ENCODE data around the gene PPP3CA. TPM values are rescaled to one million over a fixed set of nuclear protein-coding genes. Genes with fewer than 3 reads are reported as not detected.

PPP3CA gene
- total RNA-seq, 1 experiment from 2014 or later, result 129 TPM

GRCh38 chr4:101199507-101200285 lies 147.6 kb downstream of the PPP3CA start:
- Histone ChIP-seq H3K27me3 (replicated peaks; ENCODE audit: insufficient read depth, low read depth, low read length, poor library complexity) (no peaks in the 10 kb centered on the region), H3K4me3 (ENCODE audit: low read depth, low read length, poor library complexity, severe bottlenecking) (no peak overlapping the region), H3K4me1 (ENCODE audit: insufficient read depth, low read length, poor library complexity, severe bottlenecking) (peaks cover 38% of the 10 kb centered on the region), H3K9me3 (ENCODE audit: low read depth, low read length, poor library complexity, severe bottlenecking) (no peaks in the 10 kb centered on the region), H3K27ac (ENCODE audit: low read depth, low read length, poor library complexity, severe bottlenecking) (peak overlapping the region; percentile 20), H3K36me3 (ENCODE audit: insufficient read depth, low read length, poor library complexity, severe bottlenecking) (no peaks in the 10 kb centered on the region)
- no peak for DNase-seq (ENCODE audit: low spot score)
- CTCF ChIA-PET, result no interaction called here
- TF ChIP-seq, protein P1, sequence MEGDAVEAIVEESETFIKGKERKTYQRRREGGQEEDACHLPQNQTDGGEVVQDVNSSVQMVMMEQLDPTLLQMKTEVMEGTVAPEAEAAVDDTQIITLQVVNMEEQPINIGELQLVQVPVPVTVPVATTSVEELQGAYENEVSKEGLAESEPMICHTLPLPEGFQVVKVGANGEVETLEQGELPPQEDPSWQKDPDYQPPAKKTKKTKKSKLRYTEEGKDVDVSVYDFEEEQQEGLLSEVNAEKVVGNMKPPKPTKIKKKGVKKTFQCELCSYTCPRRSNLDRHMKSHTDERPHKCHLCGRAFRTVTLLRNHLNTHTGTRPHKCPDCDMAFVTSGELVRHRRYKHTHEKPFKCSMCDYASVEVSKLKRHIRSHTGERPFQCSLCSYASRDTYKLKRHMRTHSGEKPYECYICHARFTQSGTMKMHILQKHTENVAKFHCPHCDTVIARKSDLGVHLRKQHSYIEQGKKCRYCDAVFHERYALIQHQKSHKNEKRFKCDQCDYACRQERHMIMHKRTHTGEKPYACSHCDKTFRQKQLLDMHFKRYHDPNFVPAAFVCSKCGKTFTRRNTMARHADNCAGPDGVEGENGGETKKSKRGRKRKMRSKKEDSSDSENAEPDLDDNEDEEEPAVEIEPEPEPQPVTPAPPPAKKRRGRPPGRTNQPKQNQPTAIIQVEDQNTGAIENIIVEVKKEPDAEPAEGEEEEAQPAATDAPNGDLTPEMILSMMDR (conservative IDR thresholded peaks at IDR 0.05; ENCODE audit: low read depth, low read length), result no peak
- TF ChIP-seq EZH2 (IDR thresholded peaks at IDR 0.05; ENCODE audit: borderline replicate concordance, low read depth, low read length, poor library complexity, severe bottlenecking), result no peak
- intact Hi-C loops (cut with micrococcal nuclease; ENCODE audit: unreplicated experiment), result no loop called here
- POLR2A ChIA-PET (ENCODE audit: low non-redundant PET), result no interaction called here
- BruUV-seq (replicated peaks), result no TSS peak

DNA sequence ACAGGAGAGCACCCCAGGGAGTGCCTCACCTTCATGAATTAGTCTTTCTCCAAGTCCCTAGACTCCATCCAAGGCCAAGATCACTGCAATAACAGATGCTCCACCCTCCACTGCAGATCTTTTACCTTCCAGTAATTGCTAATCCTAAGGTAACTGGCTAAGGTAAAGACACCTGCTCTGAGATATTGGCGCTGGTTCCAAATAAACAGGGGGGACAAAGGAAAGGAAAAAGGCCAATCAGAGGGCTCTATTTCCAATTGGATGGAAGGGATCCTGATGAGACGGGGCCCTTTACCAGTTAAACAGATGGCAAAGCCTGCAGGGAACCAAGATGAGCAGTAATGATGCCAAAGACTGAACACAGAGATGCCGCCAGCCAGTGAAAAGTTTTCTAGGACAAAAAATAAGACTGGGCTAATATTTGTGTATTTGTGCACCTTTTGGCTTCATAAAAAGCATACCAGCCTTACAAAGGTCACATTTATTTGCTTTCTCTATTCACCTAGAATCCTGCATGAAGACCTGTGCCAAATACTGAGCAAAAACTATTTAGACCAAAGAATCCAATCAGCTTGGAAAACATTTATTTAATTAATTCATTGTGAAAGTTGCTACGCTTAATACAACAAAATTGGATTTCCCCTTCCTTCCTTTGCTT lies 148.5 kb downstream of the PPP3CA start:
- POLR2A ChIA-PET (ENCODE audit: low non-redundant PET), result no interaction called here

DNA sequence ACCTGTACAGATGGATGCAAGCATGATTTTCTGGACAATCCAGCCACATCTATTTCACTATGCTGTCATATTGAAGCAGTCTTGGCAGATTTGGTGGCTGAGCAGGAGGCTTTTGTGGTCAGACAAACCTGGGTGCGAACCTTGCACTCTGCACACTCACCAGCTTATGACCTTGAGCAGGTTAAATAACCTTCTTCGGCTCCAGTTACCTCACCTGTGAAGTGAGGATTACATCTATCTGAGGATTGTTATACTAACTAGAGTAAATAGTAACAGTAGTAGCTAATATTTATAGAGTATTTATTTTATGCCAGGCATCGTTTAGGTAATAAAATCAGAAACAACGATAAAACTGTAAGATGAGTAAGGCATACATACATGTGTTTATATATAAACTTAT lies 150.0 kb downstream of the PPP3CA start:
- no TSS peak for BruUV-seq (replicated peaks)

More for the DNA sequence above, 148.5 kb downstream of the PPP3CA start:
- Histone ChIP-seq H3K36me3 (ENCODE audit: insufficient read depth, low read length, poor library complexity, severe bottlenecking) (no peaks in the 10 kb centered on the region), H3K27me3 (replicated peaks; ENCODE audit: insufficient read depth, low read depth, low read length, poor library complexity) (no peaks in the 10 kb centered on the region), H3K9me3 (ENCODE audit: low read depth, low read length, poor library complexity, severe bottlenecking) (no peaks in the 10 kb centered on the region), H3K4me1 (ENCODE audit: insufficient read depth, low read length, poor library complexity, severe bottlenecking) (peaks cover 38% of the 10 kb centered on the region), H3K4me3 (ENCODE audit: low read depth, low read length, poor library complexity, severe bottlenecking) (no peak overlapping the region), H3K27ac (ENCODE audit: low read depth, low read length, poor library complexity, severe bottlenecking) (peak overlapping the region; percentile 20)
- CTCF ChIA-PET, result no interaction called here
- DNase-seq (ENCODE audit: low spot score), result no peak
- intact Hi-C loops (cut with micrococcal nuclease; ENCODE audit: unreplicated experiment), result no loop called here
- TF ChIP-seq, protein P1 (conservative IDR thresholded peaks at IDR 0.05; ENCODE audit: low read depth, low read length), result no peak
- TF ChIP-seq EZH2 (IDR thresholded peaks at IDR 0.05; ENCODE audit: borderline replicate concordance, low read depth, low read length, poor library complexity, severe bottlenecking), result no peak
- BruUV-seq (replicated peaks), result no TSS peak

More for the DNA sequence above, 150.0 kb downstream of the PPP3CA start:
- intact Hi-C loops (cut with micrococcal nuclease; ENCODE audit: unreplicated experiment), result no loop called here
- CTCF ChIA-PET, result no interaction called here
- H3K9me3 ChIP-seq (ENCODE audit: low read depth, low read length, poor library complexity, severe bottlenecking), result no peaks in the 10 kb centered on the region
- no peaks in the 10 kb centered on the region for H3K27me3 ChIP-seq (replicated peaks; ENCODE audit: insufficient read depth, low read depth, low read length, poor library complexity)
- no peak for DNase-seq (ENCODE audit: low spot score)
- no peaks in the 10 kb centered on the region for H3K36me3 ChIP-seq (ENCODE audit: insufficient read depth, low read length, poor library complexity, severe bottlenecking)
- TF ChIP-seq EZH2 (IDR thresholded peaks at IDR 0.05; ENCODE audit: borderline replicate concordance, low read depth, low read length, poor library complexity, severe bottlenecking), result no peak
- TF ChIP-seq, protein P1 (conservative IDR thresholded peaks at IDR 0.05; ENCODE audit: low read depth, low read length), result no peak
- H3K4me3 ChIP-seq (ENCODE audit: low read depth, low read length, poor library complexity, severe bottlenecking), result no peak overlapping the region
- peaks cover 43% of the 10 kb centered on the region for H3K4me1 ChIP-seq (ENCODE audit: insufficient read depth, low read length, poor library complexity, severe bottlenecking)
- H3K27ac ChIP-seq (ENCODE audit: low read depth, low read length, poor library complexity, severe bottlenecking), result no peak overlapping the region
- POLR2A ChIA-PET (ENCODE audit: low non-redundant PET), result no interaction called here

Measured in A673 (cell line).